Choroid plexus epithelial cell (primary cell): ENCODE data around the gene TPM2.
A peak's percentile ranks its signal among the peaks of the same experiment; 100 is the strongest.
"Not testable (repeated sequence)": the region's sequence is repeated elsewhere in the genome, so short reads cannot be mapped to it uniquely, and the experiment has no call there.

Source experiments
- DNase-seq: peaks from one replicate; pipeline ENCODE4 v3.0.0-alpha.2; 2010; ENCODE audit warnings: low read depth
- H3K4me3 ChIP-seq: 2 replicates; pipeline ENCODE4 v1.5.1; 2011; ENCODE audit warnings: low read depth, mild to moderate bottlenecking, control low read depth, low read length, moderate library complexity
- CTCF ChIP-seq: conservative IDR thresholded peaks from 2 replicates; pipeline ENCODE4 v1.5.1; 2011; ENCODE audit warnings: low read depth, mild to moderate bottlenecking, control low read depth, inconsistent platforms, low read length, moderate library complexity

The TPM2 gene

GRCh38 chr9:35649431-35650340 lies 40.0 kb downstream of the TPM2 start:
- TF ChIP-seq CTCF = no peak
- H3K4me3 ChIP-seq = no peak overlapping the region
- no peak for DNase-seq

- DNase-seq = peak; percentile 90
- peak overlapping the region; percentile 79 for H3K4me3 ChIP-seq
- TF ChIP-seq CTCF = peak; percentile 80
Measured at GRCh38 chr9:35646533-35647265, 43.0 kb downstream of the TPM2 start.

GRCh38 chr9:35646153-35646532 lies 43.6 kb downstream of the TPM2 start:
- DNase-seq = no peak
- H3K4me3 ChIP-seq = peak overlapping the region; percentile 79
- TF ChIP-seq CTCF = peak; percentile 41

GRCh38 chr9:35645736-35646135 lies 44.0 kb downstream of the TPM2 start:
- H3K4me3 ChIP-seq = peak overlapping the region; percentile 79
- DNase-seq = not testable (repeated sequence)

GRCh38 chr9:35643046-35643445 lies 46.7 kb downstream of the TPM2 start:
- DNase-seq = no peak
- no peak overlapping the region for H3K4me3 ChIP-seq
- no peak for TF ChIP-seq CTCF

GRCh38 chr9:35641478-35641877 lies 48.2 kb downstream of the TPM2 start:
- not testable (repeated sequence) for H3K4me3 ChIP-seq, DNase-seq

GRCh38 chr9:35640431-35640830 lies 49.3 kb downstream of the TPM2 start:
- not testable (repeated sequence) for H3K4me3 ChIP-seq, DNase-seq

- DNase-seq = no peak
- TF ChIP-seq CTCF = no peak
Measured at GRCh38 chr9:35639631-35640030, 50.1 kb downstream of the TPM2 start.

GRCh38 chr9:35639225-35639624 lies 50.5 kb downstream of the TPM2 start:
- H3K4me3 ChIP-seq, DNase-seq: not testable (repeated sequence)

More at GRCh38 chr9:35639631-35640030, 50.1 kb downstream of the TPM2 start:
- H3K4me3 ChIP-seq = no peak overlapping the region

- not testable (repeated sequence) for DNase-seq, H3K4me3 ChIP-seq
Measured at GRCh38 chr9:35638751-35639150, 51.0 kb downstream of the TPM2 start.

- DNase-seq = not testable (repeated sequence)
Measured at GRCh38 chr9:35637427-35637955, 52.2 kb downstream of the TPM2 start.

GRCh38 chr9:35636877-35637246 lies 52.9 kb downstream of the TPM2 start:
- DNase-seq, H3K4me3 ChIP-seq: not testable (repeated sequence)

More at GRCh38 chr9:35637427-35637955, 52.2 kb downstream of the TPM2 start:
- not testable (repeated sequence) for H3K4me3 ChIP-seq
